PC-9 (cell line): ENCODE data around the gene NOC2L. TPM values are rescaled to one million over a fixed set of nuclear protein-coding genes. Genes with fewer than 3 reads are reported as not detected.

Source experiments
- BruUV-seq: library from RNA; stranded (reverse); fragments of 400-500 nt; replicated peaks from 2 replicates; lab custom pipeline; 2021; lab: Mats Ljungman, UMichigan
- CTCF ChIA-PET: fragments of 300-600 bp; sonication (Branson Sonifier 250); formaldehyde crosslinking; loops from one replicate; lab custom pipeline; 2022; ENCODE audit warnings: antibody characterized with exemption; lab: Charles Lee
- POLR2A ChIA-PET: fragments of 300-600 bp; sonication (Branson Sonifier 250); formaldehyde crosslinking; loops from one replicate; lab custom pipeline; 2022; ENCODE audit warnings: antibody characterized with exemption; ENCODE audit not compliant: unreplicated experiment; lab: Charles Lee
- DNase-seq, 2 experiments: peaks; one replicate each; pipeline versions ENCODE4 v3.0.0 to v3.0.0-alpha.2; 2015 to 2022; ENCODE audit warnings: mixed read lengths in 1 of 2
- H2AFZ ChIP-seq: fragments of 200-600 bp; sonication (generic); 2 replicates; pipeline ENCODE4 v1.8.1; 2017; ENCODE audit warnings: antibody characterized with exemption
- H3F3A ChIP-seq: fragments of 200-600 bp; sonication (generic); 2 replicates; pipeline ENCODE4 v1.8.1; 2017; ENCODE audit warnings: antibody characterized with exemption, mild to moderate bottlenecking, low read depth; ENCODE audit not compliant: insufficient read depth
- H3K27ac ChIP-seq: fragments of 200-600 bp; sonication (generic); 2 replicates; pipeline ENCODE4 v1.6.1; 2016; ENCODE audit warnings: mixed run types
- H3K27me3 ChIP-seq: fragments of 200-600 bp; sonication (generic); 2 replicates; pipeline ENCODE4 v1.6.1; 2016; ENCODE audit warnings: low read depth, mixed run types; ENCODE audit not compliant: insufficient read depth
- H3K36me3 ChIP-seq: fragments of 200-600 bp; sonication (generic); 2 replicates; pipeline ENCODE4 v1.6.1; 2016; ENCODE audit warnings: low read depth, mixed run types
- H3K4me1 ChIP-seq: fragments of 200-600 bp; sonication (generic); replicated peaks from 2 replicates; pipeline ENCODE4 v1.6.1; 2016; ENCODE audit warnings: mixed run types; ENCODE audit not compliant: insufficient read depth
- H3K4me2 ChIP-seq: fragments of 200-600 bp; sonication (generic); 2 replicates; pipeline ENCODE4 v1.6.1; 2017; ENCODE audit warnings: mixed run types
- H3K4me3 ChIP-seq: fragments of 200-600 bp; sonication (generic); 2 replicates; pipeline ENCODE4 v1.6.1; 2016; ENCODE audit warnings: mixed run types
- H3K79me2 ChIP-seq: fragments of 200-600 bp; sonication (generic); 2 replicates; pipeline ENCODE4 v1.6.1; 2017; ENCODE audit warnings: low read depth, mixed run types
- H3K9me2 ChIP-seq: fragments of 200-600 bp; sonication (generic); 2 replicates; pipeline ENCODE4 v1.8.1; 2017; ENCODE audit warnings: mild to moderate bottlenecking; ENCODE audit not compliant: insufficient read depth
- H3K9me3 ChIP-seq: fragments of 200-600 bp; sonication (generic); 2 replicates; pipeline ENCODE4 v1.8.1; 2016; ENCODE audit warnings: low read depth; ENCODE audit not compliant: insufficient read depth
- H4K20me1 ChIP-seq: fragments of 200-600 bp; sonication (generic); 2 replicates; pipeline ENCODE4 v1.8.1; 2017; ENCODE audit not compliant: insufficient read depth
- EZH2 ChIP-seq: fragments of 200-600 bp; sonication (generic); IDR thresholded peaks from 2 replicates; pipeline ENCODE4 v1.8.0; 2017; ENCODE audit warnings: antibody characterized with exemption, low read depth
- intact Hi-C: fragments of 100-400 bp; cut with micrococcal nuclease; formaldehyde crosslinking; loops from one replicate; pipeline ENCODE4 v1.10.0; 2022; ENCODE audit not compliant: unreplicated experiment
- total RNA-seq: library from RNA; stranded (reverse); gene quantifications from 2 replicates; pipeline ENCODE4 v1.2.3, GENCODE V29; 2021
- TF ChIP-seq, protein P1 (sequence below): fragments of 200-600 bp; sonication (generic); conservative IDR thresholded peaks from 2 replicates; pipeline ENCODE4 v1.6.1; 2017; ENCODE audit warnings: mixed run types, antibody characterized with exemption, mild to moderate bottlenecking, moderate library complexity

The NOC2L gene
- total RNA-seq, 1 experiment from 2014 or later: 86.4 TPM

- POLR2A ChIA-PET: no interaction called here
- Histone ChIP-seq H3K79me2 (peaks cover 26% of the 10 kb centered on the region), H3K27ac (no peak overlapping the region)
These were observed 44.8 kb upstream of the NOC2L start for GRCh38 chr1:1003618-1004419.

GRCh38 chr1:1001057-1001783, 42.2 kb upstream of the NOC2L start:
- TSS peak; percentile 7 for BruUV-seq
- Histone ChIP-seq H3K9me2 (no peaks in the 10 kb centered on the region), H3K4me2 (peak overlapping the region; percentile 89), H3K4me3 (peak overlapping the region; percentile 97), H3K36me3 (no peaks in the 10 kb centered on the region), H4K20me1 (peaks cover 17% of the 10 kb centered on the region), H2AFZ (no peak overlapping the region; the same call in 1 of the 2 replicates), H3F3A (peaks cover 27% of the 10 kb centered on the region; the same call in 1 of the 2 replicates), H3K27me3 (no peaks in the 10 kb centered on the region), H3K9me3 (no peaks in the 10 kb centered on the region), H3K4me1 (peaks cover 7% of the 10 kb centered on the region), H3K79me2 (peaks cover 30% of the 10 kb centered on the region), H3K27ac (peak overlapping the region; percentile 100)
- ChIA-PET POLR2A (interaction anchor here (0.5 to 0.6 kb wide), 2 partner anchors 18 to 79 kb away, joined by 5 to 11 read pairs; no protein-coding TSS in a partner anchor), CTCF (no interaction called here)
- DNase-seq: no peak
- intact Hi-C loops: loop anchor here (1.0 to 10.0 kb wide), 3 partner anchors 12 to 304 kb away; partner anchors contain the start of genes ACAP3, ISG15, PUSL1 and RNF223
- TF ChIP-seq, protein P1, sequence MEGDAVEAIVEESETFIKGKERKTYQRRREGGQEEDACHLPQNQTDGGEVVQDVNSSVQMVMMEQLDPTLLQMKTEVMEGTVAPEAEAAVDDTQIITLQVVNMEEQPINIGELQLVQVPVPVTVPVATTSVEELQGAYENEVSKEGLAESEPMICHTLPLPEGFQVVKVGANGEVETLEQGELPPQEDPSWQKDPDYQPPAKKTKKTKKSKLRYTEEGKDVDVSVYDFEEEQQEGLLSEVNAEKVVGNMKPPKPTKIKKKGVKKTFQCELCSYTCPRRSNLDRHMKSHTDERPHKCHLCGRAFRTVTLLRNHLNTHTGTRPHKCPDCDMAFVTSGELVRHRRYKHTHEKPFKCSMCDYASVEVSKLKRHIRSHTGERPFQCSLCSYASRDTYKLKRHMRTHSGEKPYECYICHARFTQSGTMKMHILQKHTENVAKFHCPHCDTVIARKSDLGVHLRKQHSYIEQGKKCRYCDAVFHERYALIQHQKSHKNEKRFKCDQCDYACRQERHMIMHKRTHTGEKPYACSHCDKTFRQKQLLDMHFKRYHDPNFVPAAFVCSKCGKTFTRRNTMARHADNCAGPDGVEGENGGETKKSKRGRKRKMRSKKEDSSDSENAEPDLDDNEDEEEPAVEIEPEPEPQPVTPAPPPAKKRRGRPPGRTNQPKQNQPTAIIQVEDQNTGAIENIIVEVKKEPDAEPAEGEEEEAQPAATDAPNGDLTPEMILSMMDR: no peak
- no peak for TF ChIP-seq EZH2

More at GRCh38 chr1:1003618-1004419, 44.8 kb upstream of the NOC2L start:
- Histone ChIP-seq H3F3A (peaks cover 30% of the 10 kb centered on the region; the same call in 1 of the 2 replicates), H3K4me3 (no peak overlapping the region), H3K9me2 (no peaks in the 10 kb centered on the region), H3K27me3 (no peaks in the 10 kb centered on the region), H3K4me2 (no peak overlapping the region), H3K36me3 (no peaks in the 10 kb centered on the region), H3K9me3 (no peaks in the 10 kb centered on the region), H4K20me1 (peaks cover 6% of the 10 kb centered on the region; the same call in 1 of the 2 replicates), H3K4me1 (peaks cover 15% of the 10 kb centered on the region), H2AFZ (no peak overlapping the region)
- intact Hi-C loops: loop anchor here (5.0 to 10.0 kb wide), 2 partner anchors 68 to 301 kb away; partner anchors contain the start of genes ACAP3, PUSL1 and RNF223
- CTCF ChIA-PET: interaction anchor here (0.6 kb wide), 1 partner anchor 99 kb away, joined by 3 read pairs; no protein-coding TSS in a partner anchor
- no peak for TF ChIP-seq EZH2
- TF ChIP-seq, protein P1: no peak
- no peak for DNase-seq
- no TSS peak for BruUV-seq
